ENCODE data around the gene CNDP1.

CNDP1 gene

GRCh38 chr18:74525741-74526140, 8.6 kb upstream of the CNDP1 start:
- DNase-seq (ENCODE audit: extremely low spot score) = no peak
- no peak for TF ChIP-seq CTCF (IDR thresholded peaks at IDR 0.05; ENCODE audit: control extremely low read depth, extremely low read depth, low read depth, missing control alignments)
- CTCF ChIA-PET = interaction anchor here (1.5 to 1.7 kb wide), 2 partner anchors 10 to 26 kb away, joined by 3 to 7 read pairs; no protein-coding TSS in a partner anchor
- POLR2A ChIA-PET = no interaction called here

GRCh38 chr18:74526488-74526887, 7.8 kb upstream of the CNDP1 start:
- TF ChIP-seq CTCF (IDR thresholded peaks at IDR 0.05; ENCODE audit: control extremely low read depth, extremely low read depth, low read depth, missing control alignments) = no peak
- CTCF ChIA-PET = interaction anchor here (1.5 to 1.7 kb wide), 2 partner anchors 10 to 25 kb away, joined by 3 to 7 read pairs; no protein-coding TSS in a partner anchor
- POLR2A ChIA-PET = no interaction called here
- DNase-seq (ENCODE audit: extremely low spot score) = no peak

GRCh38 chr18:74528478-74528877, 5.8 kb upstream of the CNDP1 start:
- ChIA-PET CTCF (no interaction called here), POLR2A (no interaction called here)
- DNase-seq (ENCODE audit: extremely low spot score) = no peak
- no peak for TF ChIP-seq CTCF (IDR thresholded peaks at IDR 0.05; ENCODE audit: control extremely low read depth, extremely low read depth, low read depth, missing control alignments)

- ChIA-PET CTCF (no interaction called here), POLR2A (no interaction called here)
- DNase-seq (ENCODE audit: extremely low spot score) = no peak
- no peak for TF ChIP-seq CTCF (IDR thresholded peaks at IDR 0.05; ENCODE audit: control extremely low read depth, extremely low read depth, low read depth, missing control alignments)
Measured at GRCh38 chr18:74528913-74529312, 5.4 kb upstream of the CNDP1 start.

GRCh38 chr18:74529378-74529777, 4.9 kb upstream of the CNDP1 start:
- no peak for DNase-seq (ENCODE audit: extremely low spot score)
- POLR2A ChIA-PET = no interaction called here
- no peak for TF ChIP-seq CTCF (IDR thresholded peaks at IDR 0.05; ENCODE audit: control extremely low read depth, extremely low read depth, low read depth, missing control alignments)
- CTCF ChIA-PET = no interaction called here

- ChIA-PET CTCF (interaction anchor here (0.9 to 1.4 kb wide), 3 partner anchors 10 to 25 kb away, joined by 3 to 4 read pairs (median 3); no protein-coding TSS in a partner anchor), POLR2A (no interaction called here)
- TF ChIP-seq CTCF (IDR thresholded peaks at IDR 0.05; ENCODE audit: control extremely low read depth, extremely low read depth, low read depth, missing control alignments) = no peak
- no peak for DNase-seq (ENCODE audit: extremely low spot score)
Measured at GRCh38 chr18:74529811-74530583, 4.3 kb upstream of the CNDP1 start.
